GM23338 (cell line): ENCODE measurements around the gene FBXO45. TPM values are rescaled to one million over a fixed set of nuclear protein-coding genes. Genes with fewer than 3 reads are reported as not detected.

Experiments
- ATAC-seq: fragments of 200-7000 bp; cut with Tn5 transposase; 3 replicates; pipeline ENCODE4 v1.9.1; 2020
- DNase-seq: peaks from one replicate; pipeline ENCODE4 v3.0.0-alpha.2; 2015; ENCODE audit warnings: low spot score
- H2AFZ ChIP-seq: fragments of 200-600 bp; sonication (generic); 2 replicates; pipeline ENCODE4 v1.8.0; 2016; ENCODE audit warnings: antibody characterized with exemption, mild to moderate bottlenecking, moderate library complexity
- H3F3A ChIP-seq: fragments of 200-600 bp; sonication (generic); replicated peaks from 2 replicates; pipeline ENCODE4 v1.8.0; 2017; ENCODE audit warnings: antibody characterized with exemption, mixed run types, low read depth
- H3K27ac ChIP-seq: fragments of 200-600 bp; sonication (generic); 2 replicates; pipeline ENCODE4 v1.6.1; 2016; ENCODE audit warnings: low read depth
- H3K27me3 ChIP-seq: fragments of 200-600 bp; sonication (generic); 2 replicates; pipeline ENCODE4 v1.8.0; 2016; ENCODE audit warnings: mild to moderate bottlenecking, mixed run types, moderate library complexity; ENCODE audit not compliant: insufficient read depth
- H3K36me3 ChIP-seq: fragments of 200-600 bp; sonication (generic); 2 replicates; pipeline ENCODE4 v1.8.0; 2016; ENCODE audit warnings: mild to moderate bottlenecking; ENCODE audit not compliant: insufficient read depth
- H3K4me1 ChIP-seq: fragments of 200-600 bp; sonication (generic); 2 replicates; pipeline ENCODE4 v1.8.0; 2016; ENCODE audit warnings: mild to moderate bottlenecking, moderate library complexity; ENCODE audit not compliant: insufficient read depth
- H3K4me2 ChIP-seq: fragments of 200-600 bp; sonication (generic); 2 replicates; pipeline ENCODE4 v1.7.1; 2017; ENCODE audit warnings: mixed run types
- H3K4me3 ChIP-seq: fragments of 200-600 bp; sonication (generic); 2 replicates; pipeline ENCODE4 v1.6.1; 2016; ENCODE audit warnings: mixed run types
- H3K79me2 ChIP-seq: fragments of 200-600 bp; sonication (generic); replicated peaks from 2 replicates; pipeline ENCODE4 v1.8.0; 2017; ENCODE audit warnings: mild to moderate bottlenecking; ENCODE audit not compliant: insufficient read depth
- H3K9me2 ChIP-seq: fragments of 200-600 bp; sonication (generic); 2 replicates; pipeline ENCODE4 v1.8.0; 2017; ENCODE audit not compliant: insufficient read depth
- H4K20me1 ChIP-seq: fragments of 200-600 bp; sonication (generic); replicated peaks from 2 replicates; pipeline ENCODE4 v1.8.0; 2017; ENCODE audit warnings: mild to moderate bottlenecking; ENCODE audit not compliant: insufficient read depth
- H3K27ac Mint-ChIP-seq: 2 replicates; pipeline ENCODE4 v1.8.0; 2020; ENCODE audit warnings: inconsistent platforms, mild to moderate bottlenecking, moderate library complexity, mixed read lengths
- H3K27me3 Mint-ChIP-seq: 3 replicates; pipeline ENCODE4 v1.8.0; 2022; ENCODE audit warnings: low read depth, mild to moderate bottlenecking, moderate library complexity, mixed read lengths, inconsistent platforms; ENCODE audit not compliant: insufficient read depth, poor library complexity
- H3K36me3 Mint-ChIP-seq: 3 replicates; pipeline ENCODE4 v1.8.0; 2021; ENCODE audit warnings: low read depth, mild to moderate bottlenecking, inconsistent platforms, moderate library complexity, mixed read lengths
- H3K4me1 Mint-ChIP-seq: 3 replicates; pipeline ENCODE4 v1.8.0; 2020; ENCODE audit warnings: mild to moderate bottlenecking, inconsistent platforms, mixed read lengths
- H3K4me3 Mint-ChIP-seq: 3 replicates; pipeline ENCODE4 v1.8.0; 2021; ENCODE audit warnings: moderate library complexity, mild to moderate bottlenecking, inconsistent platforms, mixed read lengths
- H3K9me3 Mint-ChIP-seq: 3 replicates; pipeline ENCODE4 v1.8.0; 2020; ENCODE audit warnings: moderate library complexity, mild to moderate bottlenecking, inconsistent platforms, mixed read lengths
- CREB1 ChIP-seq: fragments of 250-450 bp; sonication (Bioruptor Pico); IDR thresholded peaks from 2 replicates; pipeline ENCODE4 v1.5.0; 2020; ENCODE audit warnings: low read depth, mild to moderate bottlenecking, moderate library complexity
- EZH2 ChIP-seq: fragments of 200-600 bp; sonication (generic); IDR thresholded peaks from one replicate; pipeline ENCODE4 v1.8.0; 2017; ENCODE audit warnings: antibody characterized with exemption, mild to moderate bottlenecking, low read depth; ENCODE audit not compliant: unreplicated experiment
- EZH2phosphoT487 ChIP-seq: fragments of 200-600 bp; sonication (generic); IDR thresholded peaks from one replicate; pipeline ENCODE4 v1.8.1; 2018; ENCODE audit warnings: antibody characterized with exemption; ENCODE audit not compliant: unreplicated experiment
- JUNB ChIP-seq: IDR thresholded peaks from one replicate; pipeline ENCODE4 v1.6.1; 2016; ENCODE audit warnings: antibody characterized with exemption; ENCODE audit not compliant: unreplicated experiment
- NANOG ChIP-seq: IDR thresholded peaks from 2 replicates; pipeline ENCODE4 v1.6.1; 2016; ENCODE audit warnings: antibody characterized with exemption, borderline replicate concordance
- POLR2AphosphoS5 ChIP-seq: IDR thresholded peaks from 2 replicates; pipeline ENCODE4 v1.6.1; 2016; ENCODE audit warnings: antibody characterized with exemption, low read depth
- STAT1 ChIP-seq: IDR thresholded peaks from one replicate; pipeline ENCODE4 v1.6.1; 2016; ENCODE audit warnings: antibody characterized with exemption; ENCODE audit not compliant: unreplicated experiment
- ZNF114 ChIP-seq: fragments of 250-450 bp; sonication (Bioruptor Pico); IDR thresholded peaks from 2 replicates; pipeline ENCODE4 v1.5.0; 2020; ENCODE audit warnings: mild to moderate bottlenecking, moderate library complexity
- ZNF331 ChIP-seq: fragments of 250-450 bp; sonication (Bioruptor Pico); IDR thresholded peaks from 2 replicates; pipeline ENCODE4 v1.5.0; 2020; ENCODE audit warnings: low read depth, mild to moderate bottlenecking, moderate library complexity
- polyA plus RNA-seq: library from polyadenylated mRNA; unstranded; fragments of >200 nt; fragmentation: Nextera tagmentation; extraction: Ambion mirVana; gene quantifications from 2 replicates; pipeline ENCODE4 v1.2.1, GENCODE V29; 2016
- total RNA-seq: library from RNA; depleted of rRNA; stranded (reverse); fragments of >200 nt; shearing (Covaris generic); gene quantifications from 2 replicates; pipeline ENCODE4 v1.2.3, GENCODE V29; 2014
- TF ChIP-seq, protein P1 (sequence below), 2 experiments: fragments of 200-600 bp in 1 of 2; sonication (generic) in 1 of 2; conservative IDR thresholded peaks; 2 replicates each; pipeline versions ENCODE4 v1.5.1 to v1.6.1; 2016 to 2017; ENCODE audit warnings: antibody characterized with exemption in 2 of 2, low read depth in 2 of 2, mild to moderate bottlenecking in 2 of 2, moderate library complexity in 1 of 2
- TF ChIP-seq, protein P2 (sequence below): fragments of 250-450 bp; sonication (Bioruptor Pico); IDR thresholded peaks from 2 replicates; pipeline ENCODE4 v1.5.0; 2020; ENCODE audit warnings: mild to moderate bottlenecking, moderate library complexity
- TF ChIP-seq, protein P3 (sequence below): IDR thresholded peaks from one replicate; pipeline ENCODE4 v1.6.1; 2018; ENCODE audit warnings: antibody characterized with exemption; ENCODE audit not compliant: unreplicated experiment
- TF ChIP-seq, protein P4 (sequence below): IDR thresholded peaks from 2 replicates; pipeline ENCODE4 v1.6.1; 2016; ENCODE audit warnings: antibody characterized with exemption

FBXO45 gene
- total and polyA plus RNA-seq, 2 experiments from 2014 or later, result 10.3 to 23.7 TPM

DNA sequence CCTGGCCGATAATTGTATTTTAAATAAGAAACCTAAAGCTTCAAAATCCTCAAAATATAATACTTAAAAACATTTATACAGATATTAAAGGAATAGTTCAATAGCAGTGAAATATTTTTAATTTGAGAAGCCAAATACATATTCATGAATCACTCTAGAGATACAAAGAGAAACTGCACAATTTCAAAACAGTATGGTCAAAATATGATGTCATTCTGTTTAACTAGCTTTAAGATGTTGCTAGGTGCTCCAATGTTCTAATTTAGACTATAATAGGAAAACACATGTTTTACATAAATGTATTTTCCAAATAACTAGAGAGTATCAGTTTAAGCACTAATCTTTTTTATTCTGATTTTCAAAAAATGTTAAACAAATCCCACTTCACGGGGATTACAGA, 60.8 kb downstream of the FBXO45 start:
- Histone ChIP-seq H3K27ac (no peak overlapping the region), H3K9me2 (no peaks in the 10 kb centered on the region), H3F3A (peaks cover 18% of the 10 kb centered on the region), H2AFZ (no peak overlapping the region), H3K4me3 (no peak overlapping the region), H3K27me3 (no peaks in the 10 kb centered on the region), H4K20me1 (no peaks in the 10 kb centered on the region), H3K36me3 (no peaks in the 10 kb centered on the region), H3K4me1 (peaks cover 16% of the 10 kb centered on the region), H3K4me2 (no peak overlapping the region), H3K79me2 (no peaks in the 10 kb centered on the region)
- DNase-seq (no peak), ATAC-seq (no peak)
- TF ChIP-seq, protein P1, sequence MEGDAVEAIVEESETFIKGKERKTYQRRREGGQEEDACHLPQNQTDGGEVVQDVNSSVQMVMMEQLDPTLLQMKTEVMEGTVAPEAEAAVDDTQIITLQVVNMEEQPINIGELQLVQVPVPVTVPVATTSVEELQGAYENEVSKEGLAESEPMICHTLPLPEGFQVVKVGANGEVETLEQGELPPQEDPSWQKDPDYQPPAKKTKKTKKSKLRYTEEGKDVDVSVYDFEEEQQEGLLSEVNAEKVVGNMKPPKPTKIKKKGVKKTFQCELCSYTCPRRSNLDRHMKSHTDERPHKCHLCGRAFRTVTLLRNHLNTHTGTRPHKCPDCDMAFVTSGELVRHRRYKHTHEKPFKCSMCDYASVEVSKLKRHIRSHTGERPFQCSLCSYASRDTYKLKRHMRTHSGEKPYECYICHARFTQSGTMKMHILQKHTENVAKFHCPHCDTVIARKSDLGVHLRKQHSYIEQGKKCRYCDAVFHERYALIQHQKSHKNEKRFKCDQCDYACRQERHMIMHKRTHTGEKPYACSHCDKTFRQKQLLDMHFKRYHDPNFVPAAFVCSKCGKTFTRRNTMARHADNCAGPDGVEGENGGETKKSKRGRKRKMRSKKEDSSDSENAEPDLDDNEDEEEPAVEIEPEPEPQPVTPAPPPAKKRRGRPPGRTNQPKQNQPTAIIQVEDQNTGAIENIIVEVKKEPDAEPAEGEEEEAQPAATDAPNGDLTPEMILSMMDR (conservative IDR thresholded peaks at IDR 0.05; ENCODE audit: low read depth in 2 of 2), result no peak
- TF ChIP-seq POLR2AphosphoS5 (no peak), ZNF114 (CRISPR knock-in tag) (no peak), EZH2 (no peak), NANOG (no peak), EZH2phosphoT487 (no peak), JUNB (no peak), ZNF331 (CRISPR knock-in tag) (no peak), CREB1 (no peak), STAT1 (no peak)
- TF ChIP-seq, protein P2, sequence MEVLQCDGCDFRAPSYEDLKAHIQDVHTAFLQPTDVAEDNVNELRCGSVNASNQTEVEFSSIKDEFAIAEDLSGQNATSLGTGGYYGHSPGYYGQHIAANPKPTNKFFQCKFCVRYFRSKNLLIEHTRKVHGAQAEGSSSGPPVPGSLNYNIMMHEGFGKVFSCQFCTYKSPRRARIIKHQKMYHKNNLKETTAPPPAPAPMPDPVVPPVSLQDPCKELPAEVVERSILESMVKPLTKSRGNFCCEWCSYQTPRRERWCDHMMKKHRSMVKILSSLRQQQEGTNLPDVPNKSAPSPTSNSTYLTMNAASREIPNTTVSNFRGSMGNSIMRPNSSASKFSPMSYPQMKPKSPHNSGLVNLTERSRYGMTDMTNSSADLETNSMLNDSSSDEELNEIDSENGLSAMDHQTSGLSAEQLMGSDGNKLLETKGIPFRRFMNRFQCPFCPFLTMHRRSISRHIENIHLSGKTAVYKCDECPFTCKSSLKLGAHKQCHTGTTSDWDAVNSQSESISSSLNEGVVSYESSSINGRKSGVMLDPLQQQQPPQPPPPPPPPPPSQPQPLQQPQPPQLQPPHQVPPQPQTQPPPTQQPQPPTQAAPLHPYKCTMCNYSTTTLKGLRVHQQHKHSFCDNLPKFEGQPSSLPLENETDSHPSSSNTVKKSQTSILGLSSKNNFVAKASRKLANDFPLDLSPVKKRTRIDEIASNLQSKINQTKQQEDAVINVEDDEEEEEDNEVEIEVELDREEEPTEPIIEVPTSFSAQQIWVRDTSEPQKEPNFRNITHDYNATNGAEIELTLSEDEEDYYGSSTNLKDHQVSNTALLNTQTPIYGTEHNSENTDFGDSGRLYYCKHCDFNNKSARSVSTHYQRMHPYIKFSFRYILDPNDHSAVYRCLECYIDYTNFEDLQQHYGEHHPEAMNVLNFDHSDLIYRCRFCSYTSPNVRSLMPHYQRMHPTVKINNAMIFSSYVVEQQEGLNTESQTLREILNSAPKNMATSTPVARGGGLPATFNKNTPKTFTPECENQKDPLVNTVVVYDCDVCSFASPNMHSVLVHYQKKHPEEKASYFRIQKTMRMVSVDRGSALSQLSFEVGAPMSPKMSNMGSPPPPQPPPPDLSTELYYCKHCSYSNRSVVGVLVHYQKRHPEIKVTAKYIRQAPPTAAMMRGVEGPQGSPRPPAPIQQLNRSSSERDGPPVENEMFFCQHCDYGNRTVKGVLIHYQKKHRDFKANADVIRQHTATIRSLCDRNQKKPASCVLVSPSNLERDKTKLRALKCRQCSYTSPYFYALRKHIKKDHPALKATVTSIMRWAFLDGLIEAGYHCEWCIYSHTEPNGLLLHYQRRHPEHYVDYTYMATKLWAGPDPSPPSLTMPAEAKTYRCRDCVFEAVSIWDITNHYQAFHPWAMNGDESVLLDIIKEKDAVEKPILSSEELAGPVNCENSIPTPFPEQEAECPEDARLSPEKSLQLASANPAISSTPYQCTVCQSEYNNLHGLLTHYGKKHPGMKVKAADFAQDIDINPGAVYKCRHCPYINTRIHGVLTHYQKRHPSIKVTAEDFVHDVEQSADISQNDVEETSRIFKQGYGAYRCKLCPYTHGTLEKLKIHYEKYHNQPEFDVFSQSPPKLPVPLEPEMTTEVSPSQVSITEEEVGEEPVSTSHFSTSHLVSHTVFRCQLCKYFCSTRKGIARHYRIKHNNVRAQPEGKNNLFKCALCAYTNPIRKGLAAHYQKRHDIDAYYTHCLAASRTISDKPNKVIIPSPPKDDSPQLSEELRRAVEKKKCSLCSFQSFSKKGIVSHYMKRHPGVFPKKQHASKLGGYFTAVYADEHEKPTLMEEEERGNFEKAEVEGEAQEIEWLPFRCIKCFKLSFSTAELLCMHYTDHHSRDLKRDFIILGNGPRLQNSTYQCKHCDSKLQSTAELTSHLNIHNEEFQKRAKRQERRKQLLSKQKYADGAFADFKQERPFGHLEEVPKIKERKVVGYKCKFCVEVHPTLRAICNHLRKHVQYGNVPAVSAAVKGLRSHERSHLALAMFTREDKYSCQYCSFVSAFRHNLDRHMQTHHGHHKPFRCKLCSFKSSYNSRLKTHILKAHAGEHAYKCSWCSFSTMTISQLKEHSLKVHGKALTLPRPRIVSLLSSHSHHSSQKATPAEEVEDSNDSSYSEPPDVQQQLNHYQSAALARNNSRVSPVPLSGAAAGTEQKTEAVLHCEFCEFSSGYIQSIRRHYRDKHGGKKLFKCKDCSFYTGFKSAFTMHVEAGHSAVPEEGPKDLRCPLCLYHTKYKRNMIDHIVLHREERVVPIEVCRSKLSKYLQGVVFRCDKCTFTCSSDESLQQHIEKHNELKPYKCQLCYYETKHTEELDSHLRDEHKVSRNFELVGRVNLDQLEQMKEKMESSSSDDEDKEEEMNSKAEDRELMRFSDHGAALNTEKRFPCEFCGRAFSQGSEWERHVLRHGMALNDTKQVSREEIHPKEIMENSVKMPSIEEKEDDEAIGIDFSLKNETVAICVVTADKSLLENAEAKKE, result no peak
- TF ChIP-seq, protein P3, sequence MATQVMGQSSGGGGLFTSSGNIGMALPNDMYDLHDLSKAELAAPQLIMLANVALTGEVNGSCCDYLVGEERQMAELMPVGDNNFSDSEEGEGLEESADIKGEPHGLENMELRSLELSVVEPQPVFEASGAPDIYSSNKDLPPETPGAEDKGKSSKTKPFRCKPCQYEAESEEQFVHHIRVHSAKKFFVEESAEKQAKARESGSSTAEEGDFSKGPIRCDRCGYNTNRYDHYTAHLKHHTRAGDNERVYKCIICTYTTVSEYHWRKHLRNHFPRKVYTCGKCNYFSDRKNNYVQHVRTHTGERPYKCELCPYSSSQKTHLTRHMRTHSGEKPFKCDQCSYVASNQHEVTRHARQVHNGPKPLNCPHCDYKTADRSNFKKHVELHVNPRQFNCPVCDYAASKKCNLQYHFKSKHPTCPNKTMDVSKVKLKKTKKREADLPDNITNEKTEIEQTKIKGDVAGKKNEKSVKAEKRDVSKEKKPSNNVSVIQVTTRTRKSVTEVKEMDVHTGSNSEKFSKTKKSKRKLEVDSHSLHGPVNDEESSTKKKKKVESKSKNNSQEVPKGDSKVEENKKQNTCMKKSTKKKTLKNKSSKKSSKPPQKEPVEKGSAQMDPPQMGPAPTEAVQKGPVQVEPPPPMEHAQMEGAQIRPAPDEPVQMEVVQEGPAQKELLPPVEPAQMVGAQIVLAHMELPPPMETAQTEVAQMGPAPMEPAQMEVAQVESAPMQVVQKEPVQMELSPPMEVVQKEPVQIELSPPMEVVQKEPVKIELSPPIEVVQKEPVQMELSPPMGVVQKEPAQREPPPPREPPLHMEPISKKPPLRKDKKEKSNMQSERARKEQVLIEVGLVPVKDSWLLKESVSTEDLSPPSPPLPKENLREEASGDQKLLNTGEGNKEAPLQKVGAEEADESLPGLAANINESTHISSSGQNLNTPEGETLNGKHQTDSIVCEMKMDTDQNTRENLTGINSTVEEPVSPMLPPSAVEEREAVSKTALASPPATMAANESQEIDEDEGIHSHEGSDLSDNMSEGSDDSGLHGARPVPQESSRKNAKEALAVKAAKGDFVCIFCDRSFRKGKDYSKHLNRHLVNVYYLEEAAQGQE, result no peak
- TF ChIP-seq, protein P4, sequence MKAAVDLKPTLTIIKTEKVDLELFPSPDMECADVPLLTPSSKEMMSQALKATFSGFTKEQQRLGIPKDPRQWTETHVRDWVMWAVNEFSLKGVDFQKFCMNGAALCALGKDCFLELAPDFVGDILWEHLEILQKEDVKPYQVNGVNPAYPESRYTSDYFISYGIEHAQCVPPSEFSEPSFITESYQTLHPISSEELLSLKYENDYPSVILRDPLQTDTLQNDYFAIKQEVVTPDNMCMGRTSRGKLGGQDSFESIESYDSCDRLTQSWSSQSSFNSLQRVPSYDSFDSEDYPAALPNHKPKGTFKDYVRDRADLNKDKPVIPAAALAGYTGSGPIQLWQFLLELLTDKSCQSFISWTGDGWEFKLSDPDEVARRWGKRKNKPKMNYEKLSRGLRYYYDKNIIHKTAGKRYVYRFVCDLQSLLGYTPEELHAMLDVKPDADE, result no peak
- H3K4me1 Mint-ChIP-seq, result peaks cover 35% of the 10 kb centered on the region
- H3K27me3 Mint-ChIP-seq, result peaks cover 9% of the 10 kb centered on the region
- H3K27ac Mint-ChIP-seq, result no peak overlapping the region
- H3K36me3 Mint-ChIP-seq, result no peaks in the 10 kb centered on the region
- no peaks in the 10 kb centered on the region; the same call in 2 of the 3 replicates for H3K9me3 Mint-ChIP-seq
- H3K4me3 Mint-ChIP-seq, result no peak overlapping the region
